ENCODE results near the gene RELL1.

RELL1 gene

GRCh38 chr4:37635155-37635554 lies 51.0 kb downstream of the RELL1 start:
- DNase-seq (ENCODE audit: low read depth): no peak

GRCh38 chr4:37634180-37634579 lies 52.0 kb downstream of the RELL1 start:
- no peak for DNase-seq (ENCODE audit: low read depth)

- no peak for DNase-seq (ENCODE audit: low read depth)
These were observed 53.3 kb downstream of the RELL1 start for GRCh38 chr4:37632836-37633235.

GRCh38 chr4:37631551-37631950 lies 54.6 kb downstream of the RELL1 start:
- DNase-seq (ENCODE audit: low read depth): no peak

- no peak for DNase-seq (ENCODE audit: low read depth)
These were observed 56.5 kb downstream of the RELL1 start for GRCh38 chr4:37629713-37630112.

- no peak for DNase-seq (ENCODE audit: low read depth)
These were observed 57.1 kb downstream of the RELL1 start for GRCh38 chr4:37628977-37629609.

- no peak for DNase-seq (ENCODE audit: low read depth)
These were observed 58.9 kb downstream of the RELL1 start for GRCh38 chr4:37627263-37627662.

- no peak for DNase-seq (ENCODE audit: low read depth)
These were observed 60.7 kb downstream of the RELL1 start for GRCh38 chr4:37625499-37625898.

GRCh38 chr4:37623940-37624339 lies 62.2 kb downstream of the RELL1 start:
- no peak for DNase-seq (ENCODE audit: low read depth)

GRCh38 chr4:37623125-37623524 lies 63.1 kb downstream of the RELL1 start:
- DNase-seq (ENCODE audit: low read depth): no peak

GRCh38 chr4:37620176-37620575 lies 66.0 kb downstream of the RELL1 start:
- DNase-seq (ENCODE audit: low read depth): no peak

- no peak for DNase-seq (ENCODE audit: low read depth)
These were observed 70.5 kb downstream of the RELL1 start for GRCh38 chr4:37615720-37616063.

- DNase-seq (ENCODE audit: low read depth): no peak
These were observed 71.0 kb downstream of the RELL1 start for GRCh38 chr4:37615059-37615719.

- DNase-seq (ENCODE audit: low read depth): no peak
These were observed 73.4 kb downstream of the RELL1 start for GRCh38 chr4:37612811-37613210.

GRCh38 chr4:37609626-37610025 lies 76.5 kb downstream of the RELL1 start:
- no peak for DNase-seq (ENCODE audit: low read depth)

GRCh38 chr4:37607018-37607417 lies 79.2 kb downstream of the RELL1 start:
- no peak for DNase-seq (ENCODE audit: low read depth)

- no peak for DNase-seq (ENCODE audit: low read depth)
These were observed 80.2 kb downstream of the RELL1 start for GRCh38 chr4:37605843-37606565.

GRCh38 chr4:37604461-37604860 lies 81.7 kb downstream of the RELL1 start:
- DNase-seq (ENCODE audit: low read depth): no peak

GRCh38 chr4:37603711-37604110 lies 82.5 kb downstream of the RELL1 start:
- no peak for DNase-seq (ENCODE audit: low read depth)

GRCh38 chr4:37603070-37603468 lies 83.1 kb downstream of the RELL1 start:
- peak; percentile 36 for DNase-seq (ENCODE audit: low read depth)

- no peak for DNase-seq (ENCODE audit: low read depth)
These were observed 83.6 kb downstream of the RELL1 start for GRCh38 chr4:37602454-37603069.

GRCh38 chr4:37601531-37601930 lies 84.6 kb downstream of the RELL1 start:
- no peak for DNase-seq (ENCODE audit: low read depth)

Measured in HS-27A (cell line).